Activated T-helper 2 cell treated with anti-CD3 and anti-CD28 coated beads, Interferon-gamma antibody, Interleukin-2, Interleukin-4, amounts not matched to agents 10 μg/mL and 5 μg/mL and 100 μg/mL, durations not matched to agents 14 hours and 24 hours and 36 hours (primary cell): ENCODE results near the gene CD9. TPM values are rescaled to one million over a fixed set of nuclear protein-coding genes. Genes with fewer than 3 reads are reported as not detected.

Experiments
- DNase-seq: peaks from one replicate; pipeline ENCODE4 v3.0.0; 2021; ENCODE audit warnings: low spot score
- H3K27ac Mint-ChIP-seq: one replicate; pipeline ENCODE4 v1.8.0; 2021; ENCODE audit warnings: mixed read lengths
- H3K27me3 Mint-ChIP-seq: one replicate; pipeline ENCODE4 v1.8.0; 2021; ENCODE audit warnings: low read depth, mixed read lengths
- H3K36me3 Mint-ChIP-seq: one replicate; pipeline ENCODE4 v1.8.0; 2021; ENCODE audit warnings: low read depth, mixed read lengths
- H3K4me1 Mint-ChIP-seq: one replicate; pipeline ENCODE4 v1.8.0; 2021; ENCODE audit warnings: low read depth, mixed read lengths
- H3K4me3 Mint-ChIP-seq: one replicate; pipeline ENCODE4 v1.8.0; 2021; ENCODE audit warnings: low read depth, mild to moderate bottlenecking, moderate library complexity, mixed read lengths
- H3K9me3 Mint-ChIP-seq: one replicate; pipeline ENCODE4 v1.8.0; 2021; ENCODE audit warnings: mixed read lengths
- intact Hi-C: fragments of 100-400 bp; cut with micrococcal nuclease; formaldehyde crosslinking; loops from one replicate; pipeline ENCODE4 v1.15.1; 2023
- total RNA-seq: library from RNA; stranded (reverse); gene quantifications from 2 replicates; pipeline ENCODE4 v1.2.3, GENCODE V29; 2022

Gene CD9
- total RNA-seq, 1 donor from 2014 or later, result 24.8 TPM

- peaks cover 17% of the 10 kb centered on the region for H3K4me1 Mint-ChIP-seq
- H3K9me3 Mint-ChIP-seq, result no peaks in the 10 kb centered on the region
- no peaks in the 10 kb centered on the region for H3K36me3 Mint-ChIP-seq
- peaks cover 26% of the 10 kb centered on the region for H3K27me3 Mint-ChIP-seq
- peak overlapping the region; percentile 12 for H3K27ac Mint-ChIP-seq
- no peak overlapping the region for H3K4me3 Mint-ChIP-seq
- intact Hi-C loops, result no loop called here
- no peak for DNase-seq
These were observed 73.0 kb downstream of the CD9 start for GRCh38 chr12:6273205-6273540.

DNA sequence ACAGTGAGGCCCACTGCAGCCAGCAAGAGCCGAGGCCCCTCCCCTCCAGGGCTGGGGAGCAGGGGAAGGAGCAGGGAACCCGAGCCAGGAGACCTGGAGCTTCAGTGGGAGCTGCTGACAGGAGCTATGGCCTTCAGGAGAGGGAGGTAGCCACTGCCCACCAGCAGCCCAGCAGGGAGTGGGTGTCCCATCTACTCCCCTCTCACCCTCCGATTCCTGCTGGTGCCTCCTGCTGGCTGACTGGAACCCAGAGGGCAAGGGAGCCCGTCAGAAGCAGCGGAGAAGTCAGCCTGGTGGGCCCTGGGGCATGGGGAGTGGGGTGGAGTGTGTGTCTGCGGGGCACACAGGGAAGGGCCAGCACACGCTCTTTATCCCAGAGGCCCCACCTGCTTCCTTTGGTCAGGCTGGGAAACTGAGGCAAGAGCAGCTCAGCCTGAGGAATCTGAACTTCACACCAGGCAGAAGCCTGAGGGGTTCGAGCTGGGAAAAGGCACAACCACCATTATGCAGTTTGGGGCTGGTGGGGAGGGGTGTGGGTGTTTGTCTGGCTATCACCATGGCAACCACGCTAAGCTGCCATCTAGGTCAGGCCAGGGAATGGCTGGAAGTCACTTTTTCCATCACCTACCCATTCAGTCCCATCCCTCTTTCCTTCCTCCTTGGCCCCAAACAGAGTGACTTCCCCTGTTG lies 73.5 kb downstream of the CD9 start:
- no peak for DNase-seq
- Mint-ChIP-seq H3K4me1 (peaks cover 18% of the 10 kb centered on the region), H3K4me3 (no peak overlapping the region), H3K27ac (peak overlapping the region; percentile 12), H3K36me3 (no peaks in the 10 kb centered on the region), H3K9me3 (no peaks in the 10 kb centered on the region), H3K27me3 (peaks cover 26% of the 10 kb centered on the region)
- intact Hi-C loops, result no loop called here

DNA sequence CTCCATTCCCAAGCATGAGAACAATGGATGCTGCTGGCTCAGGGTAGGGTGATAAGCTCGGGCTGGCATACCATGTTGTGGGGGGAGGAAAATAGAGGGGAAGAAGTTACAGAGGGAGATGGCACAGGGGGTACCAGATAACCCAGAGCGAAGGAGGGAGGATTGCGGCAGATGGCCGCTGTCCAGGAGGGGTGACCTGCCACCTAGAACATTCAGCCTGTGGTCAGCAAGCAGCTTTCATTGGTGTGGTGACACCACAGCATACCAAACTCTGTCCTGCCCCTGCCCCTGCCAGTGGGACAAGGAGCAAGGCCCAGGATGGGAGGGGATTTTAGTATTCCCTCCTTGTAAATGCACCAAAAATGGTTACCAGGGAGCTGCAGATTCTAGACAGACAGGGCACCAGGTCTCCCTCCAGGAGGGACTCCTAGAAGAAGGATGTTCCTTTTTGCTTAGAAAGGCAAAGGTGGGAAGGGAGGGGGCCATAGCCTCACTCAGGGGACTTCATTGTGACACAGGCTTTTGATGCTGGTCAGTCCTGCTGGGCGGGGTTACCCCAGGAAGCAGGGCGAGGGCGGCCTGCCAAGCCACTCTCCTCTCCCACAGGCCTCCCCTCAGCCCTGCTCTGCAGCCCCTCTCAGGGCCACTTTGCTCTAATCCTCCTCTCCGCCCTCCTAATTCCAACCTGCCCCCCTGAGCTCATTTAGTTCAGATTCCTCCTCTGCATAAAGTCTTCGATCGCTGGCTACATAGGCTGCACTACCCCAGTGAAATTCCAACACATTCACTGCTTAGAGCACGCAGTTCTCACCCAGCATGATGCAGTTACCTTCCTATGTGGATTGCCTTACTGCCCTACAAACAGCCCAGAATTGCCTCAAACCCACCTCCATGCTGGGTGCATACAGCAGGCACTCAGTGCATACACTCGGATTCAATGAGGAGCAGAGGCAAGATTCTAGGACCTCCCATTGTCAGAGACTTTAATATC lies 74.3 kb downstream of the CD9 start:
- intact Hi-C loops, result no loop called here
- Mint-ChIP-seq H3K36me3 (no peaks in the 10 kb centered on the region), H3K4me3 (no peak overlapping the region), H3K9me3 (no peaks in the 10 kb centered on the region), H3K27ac (no peak overlapping the region), H3K27me3 (peaks cover 26% of the 10 kb centered on the region), H3K4me1 (peaks cover 18% of the 10 kb centered on the region)
- DNase-seq, result no peak

GRCh38 chr12:6275928-6276887 lies 76.0 kb downstream of the CD9 start:
- no peak for DNase-seq
- H3K36me3 Mint-ChIP-seq, result no peaks in the 10 kb centered on the region

GRCh38 chr12:6276956-6277620 lies 76.9 kb downstream of the CD9 start:
- peaks cover 18% of the 10 kb centered on the region for H3K4me1 Mint-ChIP-seq
- H3K36me3 Mint-ChIP-seq, result no peaks in the 10 kb centered on the region
- intact Hi-C loops, result no loop called here
- no peak overlapping the region for H3K4me3 Mint-ChIP-seq
- H3K27me3 Mint-ChIP-seq, result peaks cover 39% of the 10 kb centered on the region
- H3K9me3 Mint-ChIP-seq, result no peaks in the 10 kb centered on the region
- no peak overlapping the region for H3K27ac Mint-ChIP-seq
- no peak for DNase-seq

More at GRCh38 chr12:6275928-6276887, 76.0 kb downstream of the CD9 start:
- Mint-ChIP-seq H3K4me1 (peaks cover 18% of the 10 kb centered on the region), H3K27ac (no peak overlapping the region), H3K4me3 (no peak overlapping the region), H3K27me3 (peaks cover 39% of the 10 kb centered on the region), H3K9me3 (no peaks in the 10 kb centered on the region)
- intact Hi-C loops, result no loop called here

DNA sequence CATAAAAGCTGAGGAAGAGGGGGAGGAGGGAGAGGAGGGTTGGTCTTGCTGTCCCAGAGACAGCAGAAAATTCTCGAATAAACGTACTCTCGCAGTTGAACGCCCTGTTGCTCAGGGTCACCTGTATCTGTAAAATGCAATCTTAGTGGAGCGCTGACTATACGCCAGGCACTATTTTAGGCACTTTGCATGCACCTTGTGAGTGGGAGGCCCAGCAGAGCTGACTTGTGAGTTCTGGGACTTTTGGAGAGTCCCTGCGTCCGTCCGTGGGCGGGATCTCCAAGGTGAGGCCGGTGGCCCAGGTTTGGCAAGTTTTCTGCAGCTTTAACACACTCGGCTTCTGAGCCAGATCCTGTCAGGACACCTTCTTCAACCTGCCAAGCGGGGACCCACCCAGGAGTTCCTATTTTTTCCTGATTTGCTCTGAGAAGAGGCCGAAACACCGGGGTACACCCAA lies 77.8 kb downstream of the CD9 start:
- peak overlapping the region; percentile 78 for H3K4me3 Mint-ChIP-seq
- no peaks in the 10 kb centered on the region for H3K9me3 Mint-ChIP-seq
- intact Hi-C loops, result loop anchor here (1.0 kb wide), 1 partner anchor 83 kb away; no protein-coding TSS in a partner anchor
- H3K36me3 Mint-ChIP-seq, result no peaks in the 10 kb centered on the region
- peak overlapping the region; percentile 73 for H3K27ac Mint-ChIP-seq
- DNase-seq, result no peak
- peaks cover 12% of the 10 kb centered on the region for H3K4me1 Mint-ChIP-seq
- peaks cover 42% of the 10 kb centered on the region for H3K27me3 Mint-ChIP-seq

GRCh38 chr12:6278439-6279255 lies 78.4 kb downstream of the CD9 start:
- H3K4me3 Mint-ChIP-seq, result peak overlapping the region; percentile 78
- H3K9me3 Mint-ChIP-seq, result no peaks in the 10 kb centered on the region
- peak; percentile 79 for DNase-seq
- peaks cover 9% of the 10 kb centered on the region for H3K4me1 Mint-ChIP-seq
- no peaks in the 10 kb centered on the region for H3K36me3 Mint-ChIP-seq
- H3K27me3 Mint-ChIP-seq, result peaks cover 44% of the 10 kb centered on the region
- H3K27ac Mint-ChIP-seq, result peak overlapping the region; percentile 73
- intact Hi-C loops, result loop anchor here (1.0 kb wide), 1 partner anchor 83 kb away; no protein-coding TSS in a partner anchor

DNA sequence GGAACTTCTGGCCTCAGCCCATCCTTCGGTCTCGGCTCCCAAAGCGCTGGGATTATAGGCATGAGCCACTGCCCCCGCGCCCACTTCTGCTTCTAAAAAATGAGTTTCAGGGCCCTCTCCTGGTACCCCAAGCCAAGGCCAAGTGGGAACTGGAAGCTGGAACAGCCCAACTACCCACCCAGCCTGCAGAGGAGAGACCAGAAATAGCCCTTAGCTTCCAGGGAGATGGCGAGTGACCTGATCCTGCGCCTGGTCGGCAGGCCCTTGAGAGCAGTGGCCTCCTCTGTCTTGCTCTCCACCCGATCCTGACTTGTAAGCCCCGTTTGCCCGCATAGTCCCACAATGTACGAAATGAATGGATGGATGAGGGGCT lies 79.0 kb downstream of the CD9 start:
- Mint-ChIP-seq H3K27me3 (peaks cover 43% of the 10 kb centered on the region), H3K9me3 (no peaks in the 10 kb centered on the region), H3K36me3 (no peaks in the 10 kb centered on the region), H3K4me1 (peaks cover 7% of the 10 kb centered on the region), H3K27ac (no peak overlapping the region), H3K4me3 (no peak overlapping the region)
- intact Hi-C loops, result no loop called here
- DNase-seq, result no peak

DNA sequence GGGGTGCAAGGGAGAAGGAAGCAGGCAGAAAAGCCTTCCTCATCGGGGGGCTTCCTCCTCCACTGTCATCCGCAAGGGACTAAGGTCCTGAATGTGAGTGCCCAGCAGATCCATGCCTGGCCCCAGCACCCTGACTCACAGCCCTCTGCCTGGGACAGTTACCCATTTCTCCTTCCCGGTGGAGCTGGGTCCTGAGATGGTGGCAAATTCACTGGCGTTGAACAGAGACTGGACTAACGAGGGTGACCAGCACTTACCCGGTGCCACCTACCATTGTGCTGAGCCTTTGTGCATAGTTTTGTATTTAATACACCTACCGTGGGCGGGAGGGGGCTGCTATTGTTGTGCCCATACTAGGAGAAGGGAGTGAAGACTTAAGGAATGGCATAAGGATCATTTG lies 79.4 kb downstream of the CD9 start:
- Mint-ChIP-seq H3K36me3 (no peaks in the 10 kb centered on the region), H3K27ac (no peak overlapping the region), H3K27me3 (peaks cover 46% of the 10 kb centered on the region), H3K9me3 (no peaks in the 10 kb centered on the region), H3K4me3 (no peak overlapping the region), H3K4me1 (peaks cover 7% of the 10 kb centered on the region)
- no peak for DNase-seq
- intact Hi-C loops, result no loop called here

GRCh38 chr12:6280053-6280469 lies 79.9 kb downstream of the CD9 start:
- H3K27me3 Mint-ChIP-seq, result peaks cover 43% of the 10 kb centered on the region

GRCh38 chr12:6280672-6281071 lies 80.5 kb downstream of the CD9 start:
- intact Hi-C loops, result no loop called here
- Mint-ChIP-seq H3K4me3 (no peak overlapping the region), H3K27me3 (peaks cover 41% of the 10 kb centered on the region), H3K36me3 (no peaks in the 10 kb centered on the region), H3K4me1 (peaks cover 7% of the 10 kb centered on the region), H3K27ac (no peak overlapping the region), H3K9me3 (no peaks in the 10 kb centered on the region)
- no peak for DNase-seq

More at GRCh38 chr12:6280053-6280469, 79.9 kb downstream of the CD9 start:
- Mint-ChIP-seq H3K36me3 (no peaks in the 10 kb centered on the region), H3K27ac (no peak overlapping the region), H3K9me3 (no peaks in the 10 kb centered on the region), H3K4me3 (no peak overlapping the region), H3K4me1 (peaks cover 7% of the 10 kb centered on the region)
- intact Hi-C loops, result no loop called here
- no peak for DNase-seq
